ENCODE measurements around the gene PPOX. TPM values are rescaled to one million over a fixed set of nuclear protein-coding genes. Genes with fewer than 3 reads are reported as not detected.

Gene PPOX
- total RNA-seq, 2 donors from 2014 or later: 12.7 to 16.3 TPM

DNA sequence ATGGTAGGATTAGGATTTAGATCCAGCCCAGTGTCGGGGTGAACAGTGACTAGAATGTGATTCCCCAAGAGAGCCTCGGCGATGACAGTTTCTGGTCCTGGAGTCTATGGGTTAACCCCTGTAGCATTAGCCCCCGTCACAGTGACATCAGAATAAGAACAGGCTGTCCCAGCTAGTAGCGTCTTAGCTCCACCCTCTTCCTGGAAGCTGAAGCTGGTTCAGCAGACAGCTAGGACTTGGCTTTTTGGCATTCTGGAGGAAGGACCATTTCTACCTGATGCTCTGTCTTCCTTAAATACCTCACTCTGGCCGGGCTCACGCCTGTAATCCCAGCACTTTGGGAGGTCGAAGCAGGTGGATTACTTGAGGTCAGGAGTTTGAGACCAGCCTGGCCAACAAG, 40.9 kb downstream of the PPOX start:
- intact Hi-C loops (cut with DNase I): no loop called here
- ATAC-seq (peak; percentile 69 to 71), DNase-seq (peak; percentile 79)

DNA sequence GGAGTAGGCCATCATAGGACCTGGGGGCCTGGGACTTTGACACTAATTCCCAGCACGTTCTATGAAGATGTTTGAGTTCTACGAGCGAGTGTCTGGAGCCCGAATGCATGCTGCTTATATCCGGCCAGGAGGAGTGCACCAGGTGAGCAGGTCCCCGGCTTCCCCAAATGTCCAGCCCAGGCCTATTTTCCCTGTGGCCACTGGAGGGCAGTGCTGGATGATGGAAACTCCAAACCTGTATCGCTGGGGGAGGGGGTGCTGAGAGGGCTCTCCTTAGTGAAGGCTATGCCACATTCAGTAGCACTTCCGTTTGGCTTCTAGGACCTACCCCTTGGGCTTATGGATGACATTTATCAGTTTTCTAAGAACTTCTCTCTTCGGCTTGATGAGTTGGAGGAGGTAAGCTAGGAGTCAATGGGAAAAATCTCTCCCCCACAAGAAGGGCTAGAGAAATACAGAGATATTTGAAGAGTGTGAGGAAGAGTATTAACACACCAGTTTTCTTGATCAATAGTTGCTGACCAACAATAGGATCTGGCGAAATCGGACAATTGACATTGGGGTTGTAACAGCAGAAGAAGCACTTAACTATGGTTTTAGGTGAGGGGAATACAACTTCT, 43.7 kb downstream of the PPOX start:
- intact Hi-C loops (cut with DNase I): loop anchor here in 1 of 2 donors (2.0 kb wide), 1 partner anchor 15 kb away; no protein-coding TSS in a partner anchor
- DNase-seq (peak; percentile 85), ATAC-seq (peak; percentile 63 to 75)

DNA sequence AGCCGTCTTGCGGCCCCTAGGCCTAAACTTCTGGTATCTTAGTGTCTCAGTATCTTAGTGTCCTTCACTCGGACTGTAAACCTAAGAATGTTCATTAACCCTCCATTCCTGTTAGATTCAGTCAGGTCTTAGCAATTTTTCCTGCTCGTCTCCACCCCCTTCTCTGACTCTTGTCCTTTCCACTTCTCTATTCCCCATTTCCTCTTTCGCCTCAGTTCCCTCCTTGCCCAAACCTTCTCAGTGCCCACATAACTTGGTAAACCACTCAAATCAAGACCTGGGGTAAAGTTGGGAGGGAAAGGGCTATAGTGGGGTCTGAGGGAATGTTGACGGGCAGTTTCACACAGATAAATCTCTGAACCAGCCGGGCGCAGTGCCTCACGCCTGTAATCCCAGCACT, 48.1 kb downstream of the PPOX start:
- ATAC-seq (peak in 1 of 2 donors; percentile 3), DNase-seq (no peak)
- intact Hi-C loops (cut with DNase I): no loop called here

DNA sequence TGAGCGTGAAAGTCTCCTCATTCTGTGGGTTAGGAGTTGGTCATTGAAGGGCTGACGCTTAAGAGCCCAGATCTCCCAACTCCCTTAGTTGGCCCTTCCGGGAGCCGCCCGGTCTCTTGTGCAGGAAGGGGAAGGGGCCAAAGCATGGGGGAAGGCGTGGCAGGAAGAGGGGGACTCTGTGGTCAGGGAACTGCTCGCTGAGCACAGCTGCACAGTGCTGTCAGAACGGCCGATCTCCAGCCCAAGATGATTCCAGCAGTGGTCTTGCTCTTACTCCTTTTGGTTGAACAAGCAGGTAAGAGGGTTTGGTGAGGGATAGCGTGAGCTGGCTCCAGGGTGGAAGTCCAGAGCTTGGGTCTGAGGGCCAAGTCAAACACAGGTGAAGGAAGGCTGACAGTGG, 48.9 kb downstream of the PPOX start, which contains the start of gene FCER1G:
Gene FCER1G (plus strand): TSS at position 220 of the 400 bp plus-strand sequence. CDS start 27 bp downstream, at position 247.
- DNase-seq (peak; percentile 68), ATAC-seq (peak; percentile 43 to 68)
- intact Hi-C loops (cut with DNase I): no loop called here

DNA sequence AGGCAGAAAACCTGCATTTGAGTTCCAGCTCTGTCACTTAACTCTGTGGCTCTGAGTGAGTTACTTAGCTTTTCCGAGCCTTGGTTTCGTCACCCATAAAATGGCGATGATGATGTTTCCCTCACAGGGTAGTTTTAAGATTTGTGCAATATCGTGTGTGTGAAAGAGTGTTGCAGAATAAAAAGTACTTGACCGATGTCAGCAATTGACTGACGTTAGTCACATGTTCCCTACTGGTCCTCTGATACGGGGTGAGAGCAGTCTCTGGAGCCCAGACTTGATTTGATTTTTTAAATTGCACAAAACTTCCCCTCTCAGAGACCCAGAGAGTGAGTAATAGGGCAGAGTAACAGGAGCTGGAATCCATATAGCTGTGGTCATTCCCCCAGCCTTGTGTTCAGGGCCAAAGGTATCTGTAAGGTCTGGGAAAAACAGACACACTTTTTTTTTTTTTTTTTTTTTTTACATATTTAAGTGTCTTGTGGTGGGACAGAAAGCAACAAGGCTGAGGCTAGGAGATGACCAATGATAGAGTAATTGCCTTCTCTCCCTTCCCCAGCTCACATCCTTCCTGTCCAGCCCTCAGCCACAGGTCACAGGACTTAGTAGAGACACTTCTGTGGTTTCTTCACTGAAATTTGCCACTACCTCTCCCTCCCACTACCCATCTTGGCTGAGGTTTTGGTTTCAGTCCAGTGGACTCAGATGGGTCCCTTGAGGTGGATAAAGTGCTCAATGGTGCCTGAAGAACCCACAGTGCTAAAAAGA, 50.9 kb downstream of the PPOX start:
- intact Hi-C loops (cut with DNase I): no loop called here
- ATAC-seq (peak; percentile 58 to 78), DNase-seq (peak; percentile 36)

DNA sequence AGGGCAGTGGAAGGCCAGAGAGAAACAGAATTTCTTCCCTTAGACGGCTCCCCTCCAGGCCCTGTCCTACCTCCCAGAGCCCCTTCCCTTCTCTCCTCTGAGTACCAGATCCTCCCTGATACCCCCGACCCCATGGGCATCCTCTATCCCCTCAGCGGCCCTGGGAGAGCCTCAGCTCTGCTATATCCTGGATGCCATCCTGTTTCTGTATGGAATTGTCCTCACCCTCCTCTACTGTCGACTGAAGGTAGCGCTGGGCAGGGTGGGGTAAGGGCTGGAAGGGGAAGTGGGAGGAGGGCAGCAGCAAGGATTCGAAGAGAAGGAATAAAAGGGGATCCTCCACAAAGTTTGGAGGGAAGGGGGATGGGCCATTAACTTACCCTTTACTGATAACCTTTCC, 51.6 kb downstream of the PPOX start:
- intact Hi-C loops (cut with DNase I): no loop called here
- DNase-seq: no peak
- peak in 1 of 2 donors; percentile 8 for ATAC-seq

DNA sequence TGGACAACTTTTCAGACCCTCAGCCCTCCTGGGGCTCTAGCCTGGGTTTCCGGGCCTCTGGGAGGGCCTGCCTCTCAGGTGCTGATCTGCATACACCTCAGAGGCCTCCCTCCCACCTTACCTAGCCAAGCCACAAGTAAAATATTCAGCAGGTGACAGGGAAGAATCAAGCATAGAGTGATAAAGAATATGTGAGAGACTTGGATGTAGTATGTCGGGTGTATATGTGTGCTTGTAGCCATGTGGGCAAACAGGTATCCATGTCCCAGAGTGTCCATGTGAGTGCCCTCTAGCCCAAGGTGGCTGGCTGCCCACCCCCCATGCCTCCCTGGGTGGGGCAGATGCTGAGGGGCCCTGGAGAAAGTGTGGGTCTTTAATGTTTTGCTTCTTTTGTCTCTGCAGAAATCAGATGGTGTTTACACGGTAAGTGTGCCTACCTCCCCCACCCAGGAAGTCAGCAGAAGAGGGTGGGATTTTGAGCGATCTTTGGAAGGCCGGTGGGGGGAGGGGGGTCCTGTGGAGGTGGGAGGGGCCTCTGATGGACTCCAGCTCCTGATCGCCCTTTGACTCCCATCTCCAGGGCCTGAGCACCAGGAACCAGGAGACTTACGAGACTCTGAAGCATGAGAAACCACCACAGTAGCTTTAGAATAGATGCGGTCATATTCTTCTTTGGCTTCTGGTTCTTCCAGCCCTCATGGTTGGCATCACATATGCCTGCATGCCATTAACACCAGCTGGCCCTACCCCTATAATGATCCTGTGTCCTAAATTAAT, 52.3 kb downstream of the PPOX start:
- ATAC-seq: no peak
- no peak for DNase-seq
- intact Hi-C loops (cut with DNase I): no loop called here

DNA sequence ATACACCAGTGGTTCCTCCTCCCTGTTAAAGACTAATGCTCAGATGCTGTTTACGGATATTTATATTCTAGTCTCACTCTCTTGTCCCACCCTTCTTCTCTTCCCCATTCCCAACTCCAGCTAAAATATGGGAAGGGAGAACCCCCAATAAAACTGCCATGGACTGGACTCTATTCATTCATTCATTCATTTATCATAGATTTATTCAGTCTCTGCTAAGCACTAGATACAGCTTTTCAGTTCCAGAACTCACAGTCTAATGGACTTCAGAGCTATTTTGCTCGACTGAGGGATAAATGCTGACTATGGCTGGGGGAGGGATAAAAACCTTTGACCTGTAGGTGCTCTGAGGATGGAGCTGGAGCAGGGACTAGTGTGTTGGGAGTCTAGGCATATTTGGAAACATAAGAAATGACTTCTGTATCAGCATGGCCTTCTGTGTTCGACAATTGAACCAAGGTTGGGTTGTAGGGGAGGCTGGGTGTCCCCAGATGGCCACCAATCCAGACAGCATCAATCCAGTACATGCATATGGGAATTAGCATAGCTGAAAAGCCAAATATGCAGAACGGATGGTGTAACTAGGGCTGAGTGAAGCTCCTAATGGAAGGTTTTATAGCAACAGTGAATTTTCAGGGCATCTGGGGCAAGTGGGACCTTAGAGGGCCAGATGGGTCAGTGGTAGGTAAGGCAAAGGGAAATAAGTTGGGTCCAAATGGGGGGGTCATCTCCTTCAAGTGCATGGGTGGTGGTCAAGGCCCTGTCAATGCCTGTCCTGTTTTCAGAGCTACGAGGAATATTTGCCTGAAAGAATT, 53.1 kb downstream of the PPOX start:
- intact Hi-C loops (cut with DNase I): no loop called here
- DNase-seq (no peak), ATAC-seq (no peak)

DNA sequence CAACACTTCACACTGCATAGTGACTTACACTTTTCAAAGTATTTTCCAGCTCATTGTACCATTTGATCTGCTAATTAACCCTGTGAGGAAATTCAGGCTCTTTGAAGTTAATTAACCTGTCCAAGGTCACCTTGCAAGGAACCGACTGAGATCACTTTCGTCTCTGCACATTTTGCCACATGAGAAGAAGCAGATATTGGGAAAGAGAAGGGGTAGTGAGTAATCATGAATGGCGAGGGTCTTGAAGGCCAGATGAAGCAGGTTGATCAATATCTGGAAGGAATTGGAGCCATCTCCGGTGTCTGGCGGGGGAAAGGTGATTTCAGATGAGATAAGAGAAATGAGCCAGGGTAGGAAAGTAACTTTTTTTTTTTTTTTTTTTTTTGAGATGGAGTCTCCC, 53.8 kb downstream of the PPOX start:
- intact Hi-C loops (cut with DNase I): loop anchor here (5.0 to 10.0 kb wide), 2 partner anchors 92 to 165 kb away; partner anchors contain the start of gene SDHC (in 1 of the 2)
- ATAC-seq: no peak

More for the DNA sequence above, 53.8 kb downstream of the PPOX start:
- DNase-seq: no peak

Other genes with a start within 250 kb of the PPOX start
- gene ITLN2, start 211.6 kb upstream of the PPOX start, total RNA-seq: under 1 TPM; 0.21 to 0.97 TPM
- 10 to 100 TPM; 16.4 to 18.0 TPM for gene F11R, start 145.3 kb upstream of the PPOX start, total RNA-seq
- 10 to 100 TPM; 21.6 to 23.5 TPM for gene TSTD1, start 127.5 kb upstream of the PPOX start, total RNA-seq
- 10 to 100 TPM; 33.7 to 34.4 TPM for gene USF1, start 120.4 kb upstream of the PPOX start, total RNA-seq
- 10 to 100 TPM in 1 of 2 donors, 1 to 10 TPM in 1; 7.4 to 10.0 TPM for gene ARHGAP30, start 96.5 kb upstream of the PPOX start, total RNA-seq
- gene NECTIN4, start 76.9 kb upstream of the PPOX start, total RNA-seq: under 1 TPM in 1 of 2 donors, not detected in 1; 0.08 TPM
- gene KLHDC9, start 68.1 kb upstream of the PPOX start, total RNA-seq: 1 to 10 TPM; 3.5 to 5.7 TPM
- gene PFDN2, start 48.4 kb upstream of the PPOX start, total RNA-seq: 10 to 100 TPM; 50.5 to 63.7 TPM
- 10 to 100 TPM; 21.8 to 27.6 TPM for gene NIT1, start 48.3 kb upstream of the PPOX start, total RNA-seq
- 10 to 100 TPM; 26.1 to 30.2 TPM for gene DEDD, start 33.8 kb upstream of the PPOX start, total RNA-seq
- 10 to 100 TPM; 77.7 to 83.8 TPM for gene UFC1, start 12.4 kb upstream of the PPOX start, total RNA-seq
- 10 to 100 TPM; 13.4 to 20.8 TPM for gene USP21, start 6.9 kb upstream of the PPOX start, total RNA-seq
- gene B4GALT3, start 11.1 kb downstream of the PPOX start, total RNA-seq: 10 to 100 TPM; 19.7 to 25.2 TPM
- 100 to 1,000 TPM in 1 of 2 donors, 10 to 100 TPM in 1; 16.5 to 117 TPM for gene ADAMTS4, start 32.6 kb downstream of the PPOX start, total RNA-seq
- gene NDUFS2, start 35.9 kb downstream of the PPOX start, total RNA-seq: 100 to 1,000 TPM; 169 to 198 TPM
- 10 to 100 TPM; 35.9 to 92.7 TPM for gene FCER1G, start 48.9 kb downstream of the PPOX start, total RNA-seq
- under 1 TPM in 1 of 2 donors, not detected in 1; 0.76 TPM for gene APOA2, start 57.2 kb downstream of the PPOX start, total RNA-seq
- gene TOMM40L, start 59.6 kb downstream of the PPOX start, total RNA-seq: 10 to 100 TPM; 31.2 to 34.8 TPM
- gene NR1I3, start 71.8 kb downstream of the PPOX start, total RNA-seq: not detected
- gene PCP4L1, start 92.3 kb downstream of the PPOX start, total RNA-seq: under 1 TPM; 0.34 to 0.62 TPM
- 1 to 10 TPM; 3.2 to 8.6 TPM for gene MPZ, start 143.5 kb downstream of the PPOX start, total RNA-seq
- 100 to 1,000 TPM; 241 to 284 TPM for gene SDHC, start 148.0 kb downstream of the PPOX start, total RNA-seq
- gene CFAP126, start 201.4 kb downstream of the PPOX start, total RNA-seq: not detected